Testis (tissue), 2 donors: ENCODE data around the gene ZNF579.

Experiments used
- CTCF ChIP-seq, 3 experiments: fragments of 450-650 bp in 2 of 3; fragments of 200-600 bp in 1 of 3; sonication (generic) in 1 of 3; IDR thresholded peaks; one replicate each; pipeline ENCODE4 v1.5.1; 2016 to 2019; ENCODE audit warnings: antibody characterized with exemption in 3 of 3, mild to moderate bottlenecking in 2 of 3, moderate library complexity in 1 of 3
- POLR2A ChIP-seq: fragments of 450-650 bp; IDR thresholded peaks from one replicate; pipeline ENCODE4 v1.6.1; 2017; ENCODE audit warnings: antibody characterized with exemption, mild to moderate bottlenecking, moderate library complexity

GRCh38 chr19:55584871-55585270, 4.2 kb upstream of the ZNF579 start:
- TF ChIP-seq CTCF (IDR thresholded peaks at IDR 0.05) = no peak
- no peak for TF ChIP-seq POLR2A
